ENCODE data around the gene LYSMD4.

DNA sequence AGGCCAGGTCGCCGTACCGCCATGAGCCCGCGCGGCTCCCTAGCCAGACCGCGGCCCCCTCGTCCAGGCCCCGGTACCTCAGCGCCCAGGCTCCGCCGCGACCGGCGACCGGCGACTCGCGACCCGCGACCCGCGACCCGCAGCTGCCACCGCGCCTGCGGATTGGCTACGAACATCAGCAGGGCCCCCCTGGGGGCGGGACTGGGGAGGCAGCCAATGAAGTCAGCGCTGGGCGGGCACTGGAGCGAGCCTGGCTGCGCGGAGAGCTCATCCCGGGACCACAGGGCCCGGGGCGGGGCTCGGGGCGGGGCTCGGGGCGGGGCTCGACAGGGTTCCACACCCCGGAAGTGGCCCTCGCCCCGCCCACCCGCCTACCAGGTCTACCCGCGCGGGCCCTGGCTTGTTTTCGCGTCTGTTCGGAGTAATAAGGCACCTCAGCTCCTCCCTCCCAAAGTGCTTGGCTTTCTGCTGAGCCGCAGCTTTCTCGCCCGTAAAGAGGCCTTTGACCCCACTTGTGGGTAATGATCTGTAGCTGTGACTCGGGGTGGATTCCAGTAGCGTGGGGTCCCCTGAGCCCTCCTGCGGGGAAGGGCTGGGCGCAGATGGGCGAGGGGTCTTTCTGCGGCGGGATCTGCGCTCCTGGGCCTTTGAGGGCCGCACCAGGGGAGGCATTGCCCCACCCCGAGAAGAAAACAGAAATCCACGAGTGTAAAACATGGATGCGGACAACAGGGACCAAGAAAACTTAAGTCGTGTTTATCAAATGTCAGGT, at the start of gene LYSMD4:
- TF ChIP-seq, protein P1, sequence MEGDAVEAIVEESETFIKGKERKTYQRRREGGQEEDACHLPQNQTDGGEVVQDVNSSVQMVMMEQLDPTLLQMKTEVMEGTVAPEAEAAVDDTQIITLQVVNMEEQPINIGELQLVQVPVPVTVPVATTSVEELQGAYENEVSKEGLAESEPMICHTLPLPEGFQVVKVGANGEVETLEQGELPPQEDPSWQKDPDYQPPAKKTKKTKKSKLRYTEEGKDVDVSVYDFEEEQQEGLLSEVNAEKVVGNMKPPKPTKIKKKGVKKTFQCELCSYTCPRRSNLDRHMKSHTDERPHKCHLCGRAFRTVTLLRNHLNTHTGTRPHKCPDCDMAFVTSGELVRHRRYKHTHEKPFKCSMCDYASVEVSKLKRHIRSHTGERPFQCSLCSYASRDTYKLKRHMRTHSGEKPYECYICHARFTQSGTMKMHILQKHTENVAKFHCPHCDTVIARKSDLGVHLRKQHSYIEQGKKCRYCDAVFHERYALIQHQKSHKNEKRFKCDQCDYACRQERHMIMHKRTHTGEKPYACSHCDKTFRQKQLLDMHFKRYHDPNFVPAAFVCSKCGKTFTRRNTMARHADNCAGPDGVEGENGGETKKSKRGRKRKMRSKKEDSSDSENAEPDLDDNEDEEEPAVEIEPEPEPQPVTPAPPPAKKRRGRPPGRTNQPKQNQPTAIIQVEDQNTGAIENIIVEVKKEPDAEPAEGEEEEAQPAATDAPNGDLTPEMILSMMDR (IDR thresholded peaks at IDR 0.05) = no peak
- no peak for TF ChIP-seq EZH2 (IDR thresholded peaks at IDR 0.05)
